H1 (cell line): ENCODE data around the gene RPS18. TPM values are rescaled to one million over a fixed set of nuclear protein-coding genes. Genes with fewer than 3 reads are reported as not detected.

Experiments
- CTCF ChIA-PET: fragments of 300-600 bp; sonication (Branson Sonifier 250); formaldehyde crosslinking; loops from one replicate; lab custom pipeline; 2021; ENCODE audit not compliant: partially characterized antibody; lab: Charles Lee
- POLR2A ChIA-PET: fragments of 300-600 bp; sonication (Branson Sonifier 250); formaldehyde crosslinking; loops from one replicate; lab custom pipeline; 2021; ENCODE audit warnings: inconsistent platforms; ENCODE audit not compliant: partially characterized antibody; lab: Charles Lee
- DNase-seq, 2 experiments: peaks; one replicate each; pipeline versions ENCODE4 v3.0.0 to v3.0.0-alpha.2; 2010 to 2022; ENCODE audit warnings: low spot score in 2 of 2, low read depth in 1 of 2, mixed read lengths in 1 of 2
- FAIRE-seq: peaks from 2 replicates; lab custom pipeline; 2011; peaks lifted over from hg19 to GRCh38; lab: Jason Lieb, UNC
- H2AFZ ChIP-seq: 2 replicates; pipeline ENCODE4 v1.8.1; 2012; ENCODE audit warnings: low read length, inconsistent platforms
- H2AK5ac ChIP-seq: 2 replicates; pipeline ENCODE4 v1.6.1; 2013; ENCODE audit warnings: low read depth, low read length
- H2BK120ac ChIP-seq: replicated peaks from 2 replicates; pipeline ENCODE3; 2013; ENCODE audit warnings: low read depth, low read length, inconsistent platforms
- H2BK12ac ChIP-seq: 2 replicates; pipeline ENCODE4 v1.6.1; 2013; ENCODE audit warnings: low read depth, low read length
- H2BK15ac ChIP-seq: 2 replicates; pipeline ENCODE4 v1.6.1; 2013; ENCODE audit warnings: low read length
- H2BK20ac ChIP-seq: 2 replicates; pipeline ENCODE4 v1.6.1; 2013; ENCODE audit warnings: low read length
- H2BK5ac ChIP-seq: 2 replicates; pipeline ENCODE4 v1.6.1; 2013; ENCODE audit warnings: low read depth, low read length
- H3K14ac ChIP-seq: 2 replicates; pipeline ENCODE4 v1.6.1; 2013; ENCODE audit warnings: inconsistent platforms; ENCODE audit not compliant: insufficient read length
- H3K18ac ChIP-seq: 2 replicates; pipeline ENCODE4 v1.6.1; 2013; ENCODE audit warnings: low read length; ENCODE audit errors: extremely low read depth
- H3K23ac ChIP-seq: 2 replicates; pipeline ENCODE4 v1.6.1; 2013; ENCODE audit warnings: inconsistent platforms; ENCODE audit not compliant: insufficient read length
- H3K23me2 ChIP-seq: 2 replicates; pipeline ENCODE4 v1.6.1; 2013; ENCODE audit warnings: low read depth, low read length
- H3K27ac ChIP-seq: 2 replicates; pipeline ENCODE4 v1.6.1; 2011; ENCODE audit warnings: low read depth, low read length, inconsistent platforms
- H3K27me3 ChIP-seq, 4 experiments: replicated peaks in 1 of 4; 1 replicate in 1 of 4; 2 replicates in 3 of 4; pipeline versions ENCODE4 v1.6.1 to v1.8.1; 2011 to 2013; ENCODE audit warnings: low read length in 3 of 4, mild to moderate bottlenecking in 3 of 4, inconsistent platforms in 2 of 4, mixed read lengths in 2 of 4, moderate library complexity in 1 of 4; ENCODE audit not compliant: control insufficient read depth in 3 of 4, insufficient read depth in 3 of 4; ENCODE audit errors: extremely low read depth in 1 of 4
- H3K36me3 ChIP-seq, 4 experiments: 2 replicates each; pipeline versions ENCODE4 v1.6.1 to v1.8.1; 2011 to 2013; ENCODE audit warnings: mild to moderate bottlenecking in 4 of 4, low read length in 3 of 4, moderate library complexity in 2 of 4, control low read depth in 1 of 4, inconsistent platforms in 1 of 4; ENCODE audit not compliant: insufficient read depth in 4 of 4, control insufficient read depth in 2 of 4
- H3K4ac ChIP-seq: replicated peaks from 2 replicates; pipeline ENCODE3; 2013; ENCODE audit warnings: low read length, low read depth, mixed read lengths, inconsistent platforms; ENCODE audit not compliant: insufficient read length
- H3K4me1 ChIP-seq, 4 experiments: replicated peaks in 1 of 4; 1 replicate in 1 of 4; 2 replicates in 3 of 4; pipeline versions ENCODE4 v1.6.1 to v1.8.1; 2011 to 2013; ENCODE audit warnings: low read length in 3 of 4, inconsistent platforms in 2 of 4, mixed read lengths in 1 of 4; ENCODE audit not compliant: insufficient read depth in 4 of 4, control insufficient read depth in 3 of 4
- H3K4me2 ChIP-seq, 2 experiments: 2 replicates each; pipeline versions ENCODE4 v1.6.1 to v1.8.1; 2011 to 2013; ENCODE audit warnings: low read depth in 2 of 2, low read length in 2 of 2, control low read depth in 1 of 2, inconsistent platforms in 1 of 2, mild to moderate bottlenecking in 1 of 2; ENCODE audit not compliant: insufficient read depth in 1 of 2
- H3K4me3 ChIP-seq, 4 experiments: fragments of 200-600, 300-600 bp in 1 of 4; sonication (generic), shearing (Covaris generic), sonication (Bioruptor Twin) in 1 of 4; 2 replicates each; pipeline versions ENCODE4 v1.5.1 to v1.8.1; 2011 to 2016; ENCODE audit warnings: low read length in 4 of 4, low read depth in 3 of 4, control low read depth in 2 of 4, inconsistent platforms in 2 of 4, mild to moderate bottlenecking in 2 of 4, mixed read lengths in 1 of 4, moderate library complexity in 1 of 4; ENCODE audit not compliant: insufficient read depth in 2 of 4; ENCODE audit errors: extremely low read depth in 1 of 4
- H3K56ac ChIP-seq: replicated peaks from 2 replicates; pipeline ENCODE3; 2013; ENCODE audit warnings: low read depth, mild to moderate bottlenecking, mixed read lengths, low read length, inconsistent platforms; ENCODE audit not compliant: insufficient read length
- H3K79me1 ChIP-seq: 2 replicates; pipeline ENCODE4 v1.6.1; 2013; ENCODE audit warnings: low read depth, low read length, control low read depth
- H3K79me2 ChIP-seq, 2 experiments: 2 replicates each; pipeline versions ENCODE4 v1.6.1 to v1.8.1; 2012 to 2013; ENCODE audit warnings: low read length in 2 of 2, mild to moderate bottlenecking in 2 of 2, inconsistent platforms in 1 of 2; ENCODE audit not compliant: insufficient read depth in 2 of 2, control insufficient read depth in 1 of 2
- H3K9ac ChIP-seq, 4 experiments: replicated peaks in 1 of 4; 1 replicate in 1 of 4; 2 replicates in 3 of 4; pipeline versions ENCODE4 v1.6.1 to v1.8.1; 2011 to 2013; ENCODE audit warnings: low read depth in 3 of 4, low read length in 3 of 4, control low read depth in 2 of 4, mild to moderate bottlenecking in 2 of 4, moderate library complexity in 2 of 4, inconsistent platforms in 1 of 4; ENCODE audit errors: extremely low read depth in 1 of 4
- H3K9me3 ChIP-seq, 2 experiments: 2 replicates each; pipeline versions ENCODE4 v1.6.1 to v1.8.1; 2012 to 2013; ENCODE audit warnings: mild to moderate bottlenecking in 2 of 2, moderate library complexity in 2 of 2, control low read depth in 1 of 2, inconsistent platforms in 1 of 2, low read depth in 1 of 2, low read length in 1 of 2, mixed read lengths in 1 of 2; ENCODE audit not compliant: insufficient read depth in 2 of 2
- H4K20me1 ChIP-seq, 2 experiments: replicated peaks in 1 of 2; 2 replicates each; pipeline versions ENCODE3 to v1.8.1; 2011 to 2013; ENCODE audit warnings: inconsistent platforms in 2 of 2, low read length in 2 of 2, mild to moderate bottlenecking in 1 of 2; ENCODE audit not compliant: insufficient read depth in 2 of 2, control insufficient read depth in 1 of 2
- H4K5ac ChIP-seq: 2 replicates; pipeline ENCODE4 v1.6.1; 2013; ENCODE audit warnings: low read length, low read depth, mixed read lengths, inconsistent platforms; ENCODE audit not compliant: insufficient read length
- H4K8ac ChIP-seq: 2 replicates; pipeline ENCODE4 v1.8.0; 2013; ENCODE audit warnings: mild to moderate bottlenecking, moderate library complexity, low read length, inconsistent platforms; ENCODE audit not compliant: insufficient read depth; ENCODE audit errors: extremely low read depth
- H4K91ac ChIP-seq: replicated peaks from 2 replicates; pipeline ENCODE3; 2013; ENCODE audit warnings: low read length, mixed read lengths, inconsistent platforms; ENCODE audit not compliant: insufficient read length
- ATF2 ChIP-seq: IDR thresholded peaks from 2 replicates; pipeline ENCODE4 v1.6.1; 2012; ENCODE audit warnings: low read length, inconsistent platforms
- EP300 ChIP-seq, 2 experiments: IDR thresholded peaks; 1 replicate in 1 of 2; 2 replicates in 1 of 2; pipeline ENCODE4 v1.6.1; 2011 to 2012; ENCODE audit warnings: low read depth in 2 of 2, low read length in 2 of 2, mild to moderate bottlenecking in 2 of 2, borderline replicate concordance in 1 of 2, inconsistent platforms in 1 of 2, moderate library complexity in 1 of 2
- EZH2 ChIP-seq: fragments of 200-600 bp; sonication (generic); IDR thresholded peaks from 2 replicates; pipeline ENCODE4 v1.7.1; 2012; ENCODE audit warnings: low read depth, mild to moderate bottlenecking, moderate library complexity, low read length, inconsistent platforms; ENCODE audit not compliant: severe bottlenecking
- GABPA ChIP-seq: IDR thresholded peaks from 2 replicates; pipeline ENCODE4 v1.6.1; 2011; ENCODE audit warnings: mild to moderate bottlenecking, low read length, moderate library complexity, borderline replicate concordance; ENCODE audit not compliant: insufficient read depth
- NANOG ChIP-seq: IDR thresholded peaks from 2 replicates; pipeline ENCODE4 v1.6.1; 2011; ENCODE audit warnings: low read length, low read depth, mild to moderate bottlenecking, inconsistent platforms; ENCODE audit not compliant: insufficient read depth, poor library complexity, severe bottlenecking
- POLR2A ChIP-seq, 2 experiments: IDR thresholded peaks; 1 replicate in 1 of 2; 2 replicates in 1 of 2; pipeline ENCODE4 v1.6.1; 2011; ENCODE audit warnings: low read depth in 2 of 2, low read length in 2 of 2, mild to moderate bottlenecking in 2 of 2; ENCODE audit errors: control extremely low read depth in 1 of 2
- POU5F1 ChIP-seq: IDR thresholded peaks from 2 replicates; pipeline ENCODE4 v1.6.1; 2011; ENCODE audit warnings: low read depth, mild to moderate bottlenecking, low read length, moderate library complexity
- RBBP5 ChIP-seq: IDR thresholded peaks from 2 replicates; pipeline ENCODE4 v1.7.1; 2012; ENCODE audit warnings: low read depth, mild to moderate bottlenecking, inconsistent platforms, low read length, moderate library complexity, borderline replicate concordance
- SIX5 ChIP-seq: IDR thresholded peaks from 2 replicates; pipeline ENCODE4 v1.6.1; 2011; ENCODE audit warnings: mild to moderate bottlenecking, low read depth, low read length
- SP1 ChIP-seq: IDR thresholded peaks from 2 replicates; pipeline ENCODE4 v1.6.1; 2011; ENCODE audit warnings: low read depth, low read length
- SP4 ChIP-seq: IDR thresholded peaks from 2 replicates; pipeline ENCODE4 v1.6.1; 2012; ENCODE audit warnings: low read length, inconsistent platforms
- TAF1 ChIP-seq: IDR thresholded peaks from 2 replicates; pipeline ENCODE4 v1.6.1; 2011; ENCODE audit warnings: mild to moderate bottlenecking, low read depth, low read length
- TBP ChIP-seq: IDR thresholded peaks from 2 replicates; pipeline ENCODE4 v1.6.1; 2011; ENCODE audit warnings: low read depth, low read length, improper control_type of control experiment
- WGBS, 2 experiments: shearing (Covaris generic) in 1 of 2; methylation state at CpG; one replicate each; pipeline versions ENCODE4 v1.1.6 to v1.1.7; 2013 to 2015; ENCODE audit warnings: low lambda C conversion rate in 2 of 2, mixed read lengths in 2 of 2, inconsistent platforms in 1 of 2, low coverage in 1 of 2, missing lambda C conversion rate in 1 of 2; ENCODE audit not compliant: insufficient replicate concordance in 2 of 2, insufficient coverage in 1 of 2, insufficient read length in 1 of 2; ENCODE audit errors: extremely low coverage in 1 of 2, missing lambda C conversion rate in 1 of 2; 5-methylcytosine and 5-hydroxymethylcytosine counted together
- polyA plus RNA-seq, 7 experiments: library from polyadenylated mRNA; depleted of rRNA in 3 of 7; stranded (reverse) in 5 of 7; unstranded in 2 of 7; fragments of >200 nt in 5 of 7; fragments of 200-250 nt in 2 of 7; gene quantifications; 1 replicate in 5 of 7; 2 replicates in 1 of 7; 4 replicates in 1 of 7; pipeline versions ENCODE4 v1.2.1 to v1.2.3, GENCODE V29; 2011 to 2013; ENCODE audit warnings: missing spikeins in 2 of 7, mixed read lengths in 2 of 7
- total RNA-seq: library from RNA; stranded (reverse); fragmentation: NEBNext Ultra II Directional; extraction: Animal tissue kit (Norgen Biotek cat#: 25700); gene quantifications from 2 replicates; pipeline ENCODE4 v1.2.1, GENCODE V29; 2021

The RPS18 gene
- total and polyA plus RNA-seq, 2 of the 8 experiments (the other 6 are each of a cell fraction or from before 2014, with no cell fraction given), result 2,796 to 7,099 TPM

- no peak overlapping the region for H4K91ac ChIP-seq
- no peak overlapping the region for H4K5ac ChIP-seq
- H3K27ac ChIP-seq, result no peak overlapping the region
- FAIRE-seq, result no peak
- H3K79me2 ChIP-seq, result no peaks in the 10 kb centered on the region
- no peaks in the 10 kb centered on the region for H3K4me1 ChIP-seq
- H3K36me3 ChIP-seq, result peaks cover 11 to 48% (median 26%) of the 10 kb centered on the region in 4 experiments; a peak in 6 of 8 replicates
- no peak overlapping the region for H3K4me3 ChIP-seq
- H2BK120ac ChIP-seq, result no peak overlapping the region
- no peaks in the 10 kb centered on the region for H3K9me3 ChIP-seq
- no peak overlapping the region for H3K14ac ChIP-seq
- H4K20me1 ChIP-seq, result peaks cover 0 to 5% of the 10 kb centered on the region in 2 experiments
- no peak overlapping the region for H2BK5ac ChIP-seq
- H4K8ac ChIP-seq, result no peak overlapping the region
- H3K9ac ChIP-seq, result no peak overlapping the region
- H3K56ac ChIP-seq, result no peak overlapping the region
- H3K18ac ChIP-seq, result no peak overlapping the region
- no peak overlapping the region for H3K4me2 ChIP-seq
- no peak overlapping the region for H2BK12ac ChIP-seq
- no peaks in the 10 kb centered on the region for H3K79me1 ChIP-seq
- no peak overlapping the region for H2AFZ ChIP-seq
- no peak overlapping the region for H2BK15ac ChIP-seq
- H3K23me2 ChIP-seq, result no peaks in the 10 kb centered on the region
- no peaks in the 10 kb centered on the region for H3K27me3 ChIP-seq
- WGBS, 2 experiments, result 84% methylated on average over 7 of the region's 7 CpGs; no CpG with 5 or more reads in 1 of the 2 experiments
- no peak for DNase-seq
- CTCF ChIA-PET, result interaction anchor here (1.3 kb wide), 1 partner anchor 9 kb away, joined by 3 read pairs; no protein-coding TSS in a partner anchor
- no peak overlapping the region for H2AK5ac ChIP-seq
- POLR2A ChIA-PET, result interaction anchor here (0.8 to 4.6 kb wide), 3 partner anchors 8 to 14 kb away, joined by 5 to 44 read pairs (median 18); partner anchors contain the start of genes B3GALT4, RPS18 and VPS52
- H2BK20ac ChIP-seq, result no peak overlapping the region
- no peak overlapping the region for H3K4ac ChIP-seq
- no peak overlapping the region for H3K23ac ChIP-seq
- TF ChIP-seq ATF2 (no peak), GABPA (no peak), RBBP5 (no peak), NANOG (no peak), SP4 (no peak), TAF1 (no peak), POLR2A (IDR thresholded peaks at IDR 0.05; ENCODE audit: control extremely low read depth in 1 of 2, low read depth in 2 of 2, low read length in 2 of 2) (no peak), TBP (no peak), EP300 (IDR thresholded peaks at IDR 0.05; ENCODE audit: borderline replicate concordance in 1 of 2, low read depth in 2 of 2, low read length in 2 of 2) (no peak), EZH2 (no peak), SP1 (no peak), POU5F1 (no peak), SIX5 (no peak)
Measured at GRCh38 chr6:33264015-33264414, 7.9 kb upstream of the RPS18 start.
